K562 (cell line): ENCODE measurements around the gene EEFSEC. TPM values are rescaled to one million over a fixed set of nuclear protein-coding genes. Genes with fewer than 3 reads are reported as not detected.

Source experiments
- ASH1L ChIP-seq: fragments of 450-650 bp; IDR thresholded peaks from 2 replicates; pipeline ENCODE4 v1.6.1; 2018; ENCODE audit warnings: borderline replicate concordance, mild to moderate bottlenecking, low read depth; ENCODE audit not compliant: partially characterized antibody
- ATF7 ChIP-seq: fragments of 450-650 bp; IDR thresholded peaks from 2 replicates; pipeline ENCODE4 v1.7.1; 2014; ENCODE audit warnings: mild to moderate bottlenecking, moderate library complexity
- CEBPG ChIP-seq, 3 experiments: fragments of 200-800 bp in 1 of 3; sonication (Bioruptor generic) in 1 of 3; sonication (generic) in 1 of 3; formaldehyde crosslinking in 1 of 3; IDR thresholded peaks in 2 of 3; conservative IDR thresholded peaks in 1 of 3; 2 replicates each; pipeline versions ENCODE4 v1.6.1 to v1.8.0; 2016 to 2022; ENCODE audit warnings: missing compliant biosample characterization in 2 of 3, missing genetic modification characterization in 2 of 3, mild to moderate bottlenecking in 1 of 3, missing genetic modification reagents in 1 of 3
- CUX1 ChIP-seq: fragments of 200-800 bp; sonication (Bioruptor generic); IDR thresholded peaks from 2 replicates; pipeline ENCODE4 v1.6.1; 2016; ENCODE audit warnings: missing genetic modification characterization, missing compliant biosample characterization
- ESRRB ChIP-seq: fragments of 250-450 bp; sonication (Bioruptor Pico); IDR thresholded peaks from 2 replicates; pipeline ENCODE4 v1.5.0; 2020; ENCODE audit warnings: mild to moderate bottlenecking, moderate library complexity, borderline replicate concordance
- EZH2 ChIP-seq: IDR thresholded peaks from 2 replicates; pipeline ENCODE4 v1.6.1; 2012; ENCODE audit warnings: low read depth, mild to moderate bottlenecking, inconsistent platforms, low read length, borderline replicate concordance
- MEF2A ChIP-seq: IDR thresholded peaks from 2 replicates; pipeline ENCODE4 v1.6.1; 2011; ENCODE audit warnings: low read depth, mild to moderate bottlenecking, low read length, moderate library complexity; ENCODE audit not compliant: control insufficient read depth
- RB1 ChIP-seq: fragments of 450-650 bp; IDR thresholded peaks from 2 replicates; pipeline ENCODE4 v1.6.1; 2017; ENCODE audit warnings: low read depth, mild to moderate bottlenecking
- RBM39 ChIP-seq: fragments of 200-400 bp; formaldehyde crosslinking; optimal IDR thresholded peaks from 2 replicates; pipeline ENCODE3; 2018; ENCODE audit warnings: low read depth, low read length
- SIN3B ChIP-seq: fragments of 450-650 bp; IDR thresholded peaks from 2 replicates; pipeline ENCODE4 v1.6.1; 2017; ENCODE audit warnings: low read depth, mild to moderate bottlenecking, moderate library complexity
- ZNF143 ChIP-seq: sonication (generic); formaldehyde crosslinking; IDR thresholded peaks from 2 replicates; pipeline ENCODE4 v1.9.0; 2022; ENCODE audit warnings: mild to moderate bottlenecking, missing genetic modification reagents
- ZNF324 ChIP-seq: fragments of 250-450 bp; sonication (Bioruptor Pico); IDR thresholded peaks from 2 replicates; pipeline ENCODE4 v1.4.0; 2020; ENCODE audit warnings: mild to moderate bottlenecking
- ZNF583 ChIP-seq: fragments of 250-450 bp; sonication (Bioruptor Pico); IDR thresholded peaks from 2 replicates; pipeline ENCODE4 v1.4.0; 2020
- polyA plus RNA-seq, 8 experiments: library from polyadenylated mRNA; depleted of rRNA in 4 of 8; stranded (reverse) in 5 of 8; unstranded in 3 of 8; fragments of >200 nt; fragmentation: Nextera tagmentation in 2 of 8; fragmentation: Illumina TruSeq in 1 of 8; extraction: Ambion mirVana in 2 of 8; extraction: Trizol in 1 of 8; gene quantifications; 2 replicates each; pipeline versions ENCODE4 v1.2.1 to v1.2.3, GENCODE V29; 2011 to 2014; ENCODE audit warnings: inconsistent platforms in 1 of 8, missing spikeins in 1 of 8
- total RNA-seq, 7 experiments: library from RNA; depleted of rRNA in 6 of 7; stranded (reverse); fragments of >200 nt in 6 of 7; fragmentation: Illumina TruSeq in 2 of 7; extraction: Trizol in 2 of 7; gene quantifications; 2 replicates each; pipeline versions ENCODE4 v1.2.1 to v1.2.3, GENCODE V29; 2011 to 2021; ENCODE audit warnings: low replicate concordance in 1 of 7
- TF ChIP-seq, protein P1 (sequence below): fragments of 450-650 bp; formaldehyde crosslinking; IDR thresholded peaks from 2 replicates; pipeline ENCODE4 v1.4.0; 2020; ENCODE audit warnings: mild to moderate bottlenecking, moderate library complexity
- TF ChIP-seq, protein P2 (sequence below): sonication (generic); formaldehyde crosslinking; IDR thresholded peaks from 2 replicates; pipeline ENCODE4 v1.8.0; 2023; ENCODE audit warnings: mild to moderate bottlenecking, missing genetic modification reagents

The EEFSEC gene
- total and polyA plus RNA-seq, 9 of the 15 experiments (the other 6 are each of a cell fraction or from before 2014, with no cell fraction given), result 0.35 to 11.8 (median 7.7) TPM

DNA sequence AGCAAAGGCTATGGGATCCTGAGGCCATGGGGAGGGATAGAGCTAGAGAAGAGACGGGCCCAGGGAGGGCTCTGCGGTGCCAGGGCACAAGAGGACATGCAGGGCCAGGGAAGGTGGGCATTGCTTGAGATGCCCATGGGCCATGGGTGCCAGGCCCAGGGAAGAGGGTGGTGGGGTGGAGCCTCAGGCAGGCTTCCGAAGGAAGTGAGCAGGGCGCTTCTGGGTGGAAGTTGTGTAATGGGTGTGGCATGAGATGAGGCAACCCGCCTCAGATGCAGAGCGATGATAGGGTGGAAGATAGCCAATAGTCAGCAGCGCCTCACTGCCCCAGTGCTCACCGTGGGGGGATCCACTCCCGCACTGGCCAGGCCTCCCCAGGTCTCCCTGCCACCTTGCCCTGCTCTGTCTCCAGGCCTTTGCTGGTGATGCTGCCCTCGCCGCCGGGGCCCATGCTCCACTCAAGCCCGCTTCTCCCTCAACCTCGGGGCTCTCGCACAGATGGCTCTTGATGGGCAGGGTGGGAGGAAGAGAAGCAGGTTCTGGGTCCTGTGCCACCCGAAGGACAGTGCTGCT is 262.0 kb downstream of the EEFSEC start (continued):
- TF ChIP-seq, protein P1, sequence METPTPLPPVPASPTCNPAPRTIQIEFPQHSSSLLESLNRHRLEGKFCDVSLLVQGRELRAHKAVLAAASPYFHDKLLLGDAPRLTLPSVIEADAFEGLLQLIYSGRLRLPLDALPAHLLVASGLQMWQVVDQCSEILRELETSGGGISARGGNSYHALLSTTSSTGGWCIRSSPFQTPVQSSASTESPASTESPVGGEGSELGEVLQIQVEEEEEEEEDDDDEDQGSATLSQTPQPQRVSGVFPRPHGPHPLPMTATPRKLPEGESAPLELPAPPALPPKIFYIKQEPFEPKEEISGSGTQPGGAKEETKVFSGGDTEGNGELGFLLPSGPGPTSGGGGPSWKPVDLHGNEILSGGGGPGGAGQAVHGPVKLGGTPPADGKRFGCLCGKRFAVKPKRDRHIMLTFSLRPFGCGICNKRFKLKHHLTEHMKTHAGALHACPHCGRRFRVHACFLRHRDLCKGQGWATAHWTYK, result 0 out of 2 replicates have a peak, but pooled peaks have one; percentile 16
- TF ChIP-seq ATF7, result peak; percentile 78
- no peak for TF ChIP-seq ZNF324 (CRISPR knock-in tag)
- no peak for TF ChIP-seq CUX1 (CRISPR knock-in tag)
- no peak for TF ChIP-seq ASH1L
- TF ChIP-seq CEBPG (CRISPR knock-in tag; IDR thresholded peaks at IDR 0.05), result peak; percentile 85
- TF ChIP-seq CEBPG (tag; conservative IDR thresholded peaks at IDR 0.05 in 1 of 2, IDR thresholded peaks at IDR 0.05 in 1 of 2), result peak; percentile 89 to 93
- TF ChIP-seq, protein P2, sequence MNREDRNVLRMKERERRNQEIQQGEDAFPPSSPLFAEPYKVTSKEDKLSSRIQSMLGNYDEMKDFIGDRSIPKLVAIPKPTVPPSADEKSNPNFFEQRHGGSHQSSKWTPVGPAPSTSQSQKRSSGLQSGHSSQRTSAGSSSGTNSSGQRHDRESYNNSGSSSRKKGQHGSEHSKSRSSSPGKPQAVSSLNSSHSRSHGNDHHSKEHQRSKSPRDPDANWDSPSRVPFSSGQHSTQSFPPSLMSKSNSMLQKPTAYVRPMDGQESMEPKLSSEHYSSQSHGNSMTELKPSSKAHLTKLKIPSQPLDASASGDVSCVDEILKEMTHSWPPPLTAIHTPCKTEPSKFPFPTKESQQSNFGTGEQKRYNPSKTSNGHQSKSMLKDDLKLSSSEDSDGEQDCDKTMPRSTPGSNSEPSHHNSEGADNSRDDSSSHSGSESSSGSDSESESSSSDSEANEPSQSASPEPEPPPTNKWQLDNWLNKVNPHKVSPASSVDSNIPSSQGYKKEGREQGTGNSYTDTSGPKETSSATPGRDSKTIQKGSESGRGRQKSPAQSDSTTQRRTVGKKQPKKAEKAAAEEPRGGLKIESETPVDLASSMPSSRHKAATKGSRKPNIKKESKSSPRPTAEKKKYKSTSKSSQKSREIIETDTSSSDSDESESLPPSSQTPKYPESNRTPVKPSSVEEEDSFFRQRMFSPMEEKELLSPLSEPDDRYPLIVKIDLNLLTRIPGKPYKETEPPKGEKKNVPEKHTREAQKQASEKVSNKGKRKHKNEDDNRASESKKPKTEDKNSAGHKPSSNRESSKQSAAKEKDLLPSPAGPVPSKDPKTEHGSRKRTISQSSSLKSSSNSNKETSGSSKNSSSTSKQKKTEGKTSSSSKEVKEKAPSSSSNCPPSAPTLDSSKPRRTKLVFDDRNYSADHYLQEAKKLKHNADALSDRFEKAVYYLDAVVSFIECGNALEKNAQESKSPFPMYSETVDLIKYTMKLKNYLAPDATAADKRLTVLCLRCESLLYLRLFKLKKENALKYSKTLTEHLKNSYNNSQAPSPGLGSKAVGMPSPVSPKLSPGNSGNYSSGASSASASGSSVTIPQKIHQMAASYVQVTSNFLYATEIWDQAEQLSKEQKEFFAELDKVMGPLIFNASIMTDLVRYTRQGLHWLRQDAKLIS (CRISPR knock-in tag), result no peak
- TF ChIP-seq EZH2, result no peak
- no peak for TF ChIP-seq RB1
- no peak for TF ChIP-seq ZNF143
- 0 out of 2 replicates have a peak, but pooled peaks have one; percentile 41 for TF ChIP-seq ESRRB (CRISPR knock-in tag)
- TF ChIP-seq RBM39, result no peak
- 0 out of 2 replicates have a peak, but pooled peaks have one; percentile 74 for TF ChIP-seq ZNF583 (CRISPR knock-in tag)
- no peak for TF ChIP-seq MEF2A
- no peak for TF ChIP-seq SIN3B
